ENCODE measurements around the gene SLC17A7. TPM values are rescaled to one million over a fixed set of nuclear protein-coding genes. Genes with fewer than 3 reads are reported as not detected.
A peak's percentile ranks its signal among the peaks of the same experiment; 100 is the strongest.

SLC17A7 gene
- total and polyA plus RNA-seq, 9 of the 15 experiments (the other 6 are each of a cell fraction or from before 2014, with no cell fraction given): 1.1 to 15.7 (median 2.4) TPM

DNA sequence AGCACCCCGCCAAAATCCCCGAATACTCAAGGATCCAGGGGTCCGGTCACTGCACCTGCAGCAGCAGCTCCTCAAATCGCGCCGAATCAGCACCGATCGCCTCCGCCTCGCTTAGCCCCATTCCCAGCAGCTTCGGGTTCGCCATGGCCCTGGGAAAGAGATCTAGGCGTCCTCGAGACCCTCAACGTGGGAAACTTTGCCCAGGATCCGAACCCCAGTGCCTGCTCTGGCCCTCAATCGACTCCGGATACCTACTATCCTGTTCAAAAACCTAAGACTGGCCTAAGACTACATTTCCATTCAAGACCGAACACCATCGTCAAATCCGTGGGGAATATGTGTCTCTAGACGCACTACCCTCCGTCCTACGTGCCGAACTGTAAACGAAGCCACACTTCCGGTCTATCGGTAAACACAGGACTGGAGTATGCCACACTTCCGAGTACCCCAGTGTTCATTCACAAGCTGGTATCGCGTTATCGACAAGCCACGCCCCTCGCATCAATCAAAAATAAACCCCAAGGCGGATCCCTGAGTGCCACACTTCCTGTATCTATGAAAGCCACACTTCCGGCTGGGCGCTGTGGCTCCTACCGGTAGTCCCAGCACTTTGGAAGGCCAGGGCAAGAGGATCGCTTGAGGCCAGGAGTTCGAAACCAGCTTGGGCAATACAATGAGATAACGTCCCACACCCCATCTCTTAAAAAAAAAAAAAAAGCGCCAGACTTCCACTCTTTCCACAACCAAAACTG, 10.3 kb upstream of the SLC17A7 start, which contains the start of gene PIH1D1 (continued):
- TF ChIP-seq TAF1 (IDR thresholded peaks at IDR 0.05; ENCODE audit: control insufficient read depth, extremely low read depth, insufficient read depth, low read length, severe bottlenecking) (peak; percentile 68), FOXA3 (CRISPR knock-in tag; conservative IDR thresholded peaks at IDR 0.05 in 1 of 2, IDR thresholded peaks at IDR 0.05 in 1 of 2) (peak; percentile 90 to 95), MAZ (CRISPR knock-in tag; conservative IDR thresholded peaks at IDR 0.05 in 1 of 2, IDR thresholded peaks at IDR 0.05 in 1 of 2) (peak in 1 of 2 experiments; percentile 71; a peak in 2 of 4 replicates), CBFA2T3 (IDR thresholded peaks at IDR 0.05) (no peak), ZNF586 (CRISPR knock-in tag; conservative IDR thresholded peaks at IDR 0.05) (no peak), HES1 (IDR thresholded peaks at IDR 0.05; ENCODE audit: low read depth) (peak; percentile 18; the same call in 1 of the 2 replicates), RBBP5 (IDR thresholded peaks at IDR 0.05; ENCODE audit: borderline replicate concordance, insufficient read depth, low read length, poor library complexity, severe bottlenecking) (peak; percentile 62), TAF7 (tag; IDR thresholded peaks at IDR 0.05) (peak; percentile 39; the same call in 1 of the 2 replicates), ZNF436 (CRISPR knock-in tag; IDR thresholded peaks at IDR 0.05) (no peak), ZBTB26 (CRISPR knock-in tag; IDR thresholded peaks at IDR 0.05) (no peak), CREB1 (IDR thresholded peaks at IDR 0.05) (peak; percentile 47; the same call in 1 of the 2 replicates), CREB1 (CRISPR knock-in tag; IDR thresholded peaks at IDR 0.05) (peak; percentile 57; the same call in 1 of the 2 replicates), GATA2 (CRISPR knock-in tag; IDR thresholded peaks at IDR 0.05) (peak; percentile 54), HLTF (IDR thresholded peaks at IDR 0.05) (no peak), SP1 (CRISPR knock-in tag; IDR thresholded peaks at IDR 0.05) (peak; percentile 91)
- TF ChIP-seq, protein P1, sequence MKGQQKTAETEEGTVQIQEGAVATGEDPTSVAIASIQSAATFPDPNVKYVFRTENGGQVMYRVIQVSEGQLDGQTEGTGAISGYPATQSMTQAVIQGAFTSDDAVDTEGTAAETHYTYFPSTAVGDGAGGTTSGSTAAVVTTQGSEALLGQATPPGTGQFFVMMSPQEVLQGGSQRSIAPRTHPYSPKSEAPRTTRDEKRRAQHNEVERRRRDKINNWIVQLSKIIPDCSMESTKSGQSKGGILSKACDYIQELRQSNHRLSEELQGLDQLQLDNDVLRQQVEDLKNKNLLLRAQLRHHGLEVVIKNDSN (CRISPR knock-in tag; IDR thresholded peaks at IDR 0.05): no peak
- TF ChIP-seq, protein P2, sequence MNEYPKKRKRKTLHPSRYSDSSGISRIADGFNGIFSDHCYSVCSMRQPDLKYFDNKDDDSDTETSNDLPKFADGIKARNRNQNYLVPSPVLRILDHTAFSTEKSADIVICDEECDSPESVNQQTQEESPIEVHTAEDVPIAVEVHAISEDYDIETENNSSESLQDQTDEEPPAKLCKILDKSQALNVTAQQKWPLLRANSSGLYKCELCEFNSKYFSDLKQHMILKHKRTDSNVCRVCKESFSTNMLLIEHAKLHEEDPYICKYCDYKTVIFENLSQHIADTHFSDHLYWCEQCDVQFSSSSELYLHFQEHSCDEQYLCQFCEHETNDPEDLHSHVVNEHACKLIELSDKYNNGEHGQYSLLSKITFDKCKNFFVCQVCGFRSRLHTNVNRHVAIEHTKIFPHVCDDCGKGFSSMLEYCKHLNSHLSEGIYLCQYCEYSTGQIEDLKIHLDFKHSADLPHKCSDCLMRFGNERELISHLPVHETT (CRISPR knock-in tag; conservative IDR thresholded peaks at IDR 0.05 in 1 of 2, IDR thresholded peaks at IDR 0.05 in 1 of 2): 0 out of 4 replicates have a peak, but pooled peaks of 1 of the 2 experiments have one; percentile 7
- TF ChIP-seq, protein P3, sequence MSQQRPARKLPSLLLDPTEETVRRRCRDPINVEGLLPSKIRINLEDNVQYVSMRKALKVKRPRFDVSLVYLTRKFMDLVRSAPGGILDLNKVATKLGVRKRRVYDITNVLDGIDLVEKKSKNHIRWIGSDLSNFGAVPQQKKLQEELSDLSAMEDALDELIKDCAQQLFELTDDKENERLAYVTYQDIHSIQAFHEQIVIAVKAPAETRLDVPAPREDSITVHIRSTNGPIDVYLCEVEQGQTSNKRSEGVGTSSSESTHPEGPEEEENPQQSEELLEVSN (IDR thresholded peaks at IDR 0.05; ENCODE audit: borderline replicate concordance in 1 of 2, extremely low read depth in 1 of 2, insufficient read depth in 1 of 2, insufficient read length in 1 of 2, low read depth in 1 of 2, low read length in 1 of 2, poor library complexity in 1 of 2, severe bottlenecking in 1 of 2): peak in 1 of 2 experiments; percentile 27
